ENCODE measurements around the gene WDR73.

Gene WDR73

DNA sequence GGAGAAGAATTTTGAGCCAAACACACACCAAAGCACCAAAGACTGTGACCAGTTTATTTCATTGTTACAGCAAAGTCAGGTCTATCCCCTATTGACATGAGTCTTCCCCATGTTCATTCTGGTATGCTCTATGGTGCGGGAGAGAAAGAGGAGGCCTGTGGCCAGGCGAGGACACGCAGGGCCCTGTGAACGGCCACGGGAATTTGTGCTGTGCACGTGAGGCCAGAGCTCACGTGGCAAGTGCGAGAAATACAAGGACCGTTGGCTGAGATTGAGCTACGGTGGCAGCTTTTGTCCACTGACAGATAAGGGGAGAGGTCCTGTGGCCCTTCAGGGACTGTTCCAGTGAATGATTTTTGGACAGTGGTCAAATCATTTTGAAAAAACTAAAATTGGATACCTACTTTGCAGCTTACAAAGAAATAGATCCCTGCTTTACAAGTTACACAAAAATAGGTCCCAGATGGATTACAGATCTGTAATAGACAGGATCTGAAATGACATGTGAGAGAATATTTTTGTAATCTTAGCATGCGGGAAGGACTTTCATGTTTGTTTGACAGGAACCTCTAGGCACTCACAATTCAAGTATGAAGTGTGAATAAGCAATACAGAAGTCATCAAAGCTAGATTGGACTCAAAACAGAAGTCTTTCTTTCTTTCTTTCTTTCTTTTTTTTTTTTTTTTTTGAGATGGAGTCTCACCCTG is 44.1 kb downstream of the WDR73 start:
- DNase-seq: no peak

DNA sequence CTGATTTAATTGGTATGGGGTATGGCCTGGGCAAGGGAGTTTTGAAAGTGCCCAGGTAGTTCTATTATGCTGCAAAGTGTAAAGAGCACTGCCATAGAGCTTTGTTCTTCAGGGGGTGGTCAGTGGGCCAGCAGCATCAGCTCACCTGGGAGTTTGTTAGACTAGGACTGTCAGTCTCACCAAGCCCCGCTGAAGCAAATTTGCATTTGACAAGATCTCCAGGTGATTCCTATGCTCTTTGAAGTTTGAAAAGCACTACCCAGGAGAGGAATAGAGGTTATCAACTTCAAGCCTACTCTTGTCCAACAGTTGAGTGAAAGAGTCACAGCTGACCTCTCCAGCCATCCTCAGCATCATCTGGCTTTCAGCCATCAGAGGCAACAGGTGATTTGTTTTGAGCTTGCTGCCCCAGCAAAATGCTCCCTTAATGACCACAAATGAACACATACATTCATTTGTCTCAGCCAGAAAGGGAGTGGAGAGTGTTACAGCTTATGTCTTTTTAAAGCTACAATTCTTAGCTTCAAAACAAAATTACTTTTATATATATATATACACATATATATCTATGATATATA is 45.3 kb downstream of the WDR73 start:
- no peak for DNase-seq

DNA sequence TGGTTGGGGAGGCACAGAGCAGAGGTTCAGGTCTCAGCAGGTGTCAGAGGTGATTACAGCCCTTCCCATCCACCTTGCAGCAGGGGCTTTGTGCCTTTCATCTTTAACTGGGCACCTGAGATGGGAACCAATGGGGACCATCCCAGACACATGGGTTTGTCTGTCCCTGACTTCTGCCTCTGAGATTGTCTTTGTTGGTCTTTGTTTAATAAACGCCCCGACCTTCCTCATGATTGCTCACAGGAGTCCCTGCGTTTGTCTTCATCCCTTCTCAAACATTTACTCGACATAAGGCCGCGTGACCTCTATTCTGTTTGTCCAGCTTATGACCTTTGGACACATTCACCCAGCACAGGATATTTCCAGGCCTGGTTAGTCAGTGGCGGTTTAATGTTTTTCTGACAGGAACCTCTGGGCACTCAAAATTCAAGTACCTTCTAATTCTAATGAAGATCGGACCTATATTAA is 47.4 kb downstream of the WDR73 start:
- DNase-seq: no peak

DNA sequence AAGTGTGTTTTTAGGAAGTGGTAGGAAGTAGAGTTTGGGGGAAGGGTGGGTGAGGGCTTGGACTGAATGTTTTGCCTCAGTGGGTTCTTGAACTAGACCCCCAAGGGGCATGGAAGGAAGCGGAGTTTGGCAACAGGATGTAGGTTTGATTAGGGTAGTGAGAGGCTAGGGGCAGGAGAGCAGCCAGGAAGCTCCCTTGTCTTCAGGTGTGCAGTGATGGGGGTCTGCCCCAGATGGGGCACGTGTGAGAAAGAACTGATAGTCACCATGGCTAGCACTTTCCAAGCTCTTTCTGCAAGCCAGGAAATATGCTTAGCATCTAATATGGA is 48.6 kb downstream of the WDR73 start:
- DNase-seq: no peak

DNA sequence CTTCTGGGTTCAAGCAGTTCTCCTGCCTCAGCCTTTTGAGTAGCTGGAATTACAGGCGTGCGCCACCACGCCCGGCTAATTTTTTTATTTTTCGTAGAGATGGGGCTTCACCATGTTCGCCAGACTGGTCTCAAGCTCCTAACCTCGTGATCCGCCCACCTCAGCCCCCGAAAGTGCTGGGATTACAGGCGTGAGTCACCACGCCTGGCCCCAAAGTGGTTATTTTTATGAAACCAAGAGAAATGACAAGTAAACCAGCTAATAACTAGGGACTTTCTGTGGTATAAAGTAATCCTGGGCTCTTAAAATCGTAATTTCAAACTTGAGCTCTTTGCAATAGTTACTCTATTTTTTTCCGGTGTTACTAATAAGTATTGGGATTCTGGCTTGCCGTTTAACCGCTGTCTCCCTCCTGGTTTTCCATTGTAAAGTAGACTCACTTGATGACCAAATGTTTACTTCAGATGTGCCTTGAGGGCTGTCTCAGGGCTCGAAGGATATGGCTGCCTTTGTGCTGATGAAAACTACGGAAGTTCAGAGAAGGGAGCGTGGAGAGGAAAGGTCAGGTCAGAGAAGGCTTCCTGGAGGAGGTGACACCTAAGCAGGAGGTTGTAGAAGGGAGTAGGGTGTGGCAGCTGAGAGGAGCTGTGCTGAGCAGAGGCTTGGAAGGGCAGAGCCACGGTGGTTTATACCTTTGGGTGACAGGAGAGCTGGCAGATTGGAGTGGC is 49.1 kb downstream of the WDR73 start:
- no peak for DNase-seq

DNA sequence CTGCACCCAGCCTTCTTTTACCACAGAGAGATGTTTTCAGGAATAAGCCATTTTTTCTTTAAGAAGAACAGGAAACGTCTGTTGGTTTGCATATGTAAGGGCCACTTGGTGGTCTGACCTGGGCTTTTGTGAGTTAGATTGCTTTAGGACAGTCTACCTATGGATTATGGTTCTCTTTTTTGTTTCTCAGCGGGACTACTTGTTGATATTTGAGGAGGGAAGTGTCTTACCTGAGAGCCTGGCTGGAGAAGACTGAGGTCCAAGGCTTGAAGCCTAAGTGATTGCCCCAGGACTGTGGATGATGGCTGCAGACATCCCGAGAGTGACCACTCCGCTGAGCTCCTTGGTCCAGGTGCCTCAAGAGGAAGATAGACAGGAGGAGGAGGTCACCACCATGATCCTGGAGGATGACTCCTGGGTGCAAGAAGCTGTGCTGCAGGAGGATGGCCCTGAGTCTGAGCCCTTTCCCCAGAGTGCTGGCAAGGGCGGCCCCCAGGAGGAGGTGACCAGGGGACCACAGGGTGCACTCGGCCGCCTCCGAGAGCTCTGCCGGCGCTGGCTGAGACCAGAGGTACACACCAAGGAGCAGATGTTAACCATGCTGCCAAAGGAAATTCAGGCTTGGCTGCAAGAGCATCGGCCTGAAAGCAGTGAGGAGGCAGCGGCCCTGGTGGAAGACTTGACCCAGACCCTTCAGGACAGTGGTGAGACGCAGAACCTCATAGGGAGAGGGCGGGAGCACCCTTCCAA is 50.3 kb downstream of the WDR73 start:
- DNase-seq: no peak

DNA sequence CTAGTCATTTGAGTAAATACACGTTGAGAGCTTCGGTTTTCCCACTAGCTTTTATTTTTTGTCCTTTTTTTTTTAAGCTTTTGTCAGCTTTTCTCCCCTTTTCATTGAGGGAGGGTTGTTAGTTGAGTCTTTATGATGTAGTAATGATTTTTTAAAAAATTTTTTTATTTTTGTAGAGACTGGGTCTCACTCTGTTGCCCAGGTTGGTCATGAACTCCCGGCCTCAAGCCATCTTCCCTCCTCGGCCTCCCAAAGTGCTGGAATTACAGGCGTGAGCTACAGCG is 52.6 kb downstream of the WDR73 start:
- DNase-seq: no peak

DNA sequence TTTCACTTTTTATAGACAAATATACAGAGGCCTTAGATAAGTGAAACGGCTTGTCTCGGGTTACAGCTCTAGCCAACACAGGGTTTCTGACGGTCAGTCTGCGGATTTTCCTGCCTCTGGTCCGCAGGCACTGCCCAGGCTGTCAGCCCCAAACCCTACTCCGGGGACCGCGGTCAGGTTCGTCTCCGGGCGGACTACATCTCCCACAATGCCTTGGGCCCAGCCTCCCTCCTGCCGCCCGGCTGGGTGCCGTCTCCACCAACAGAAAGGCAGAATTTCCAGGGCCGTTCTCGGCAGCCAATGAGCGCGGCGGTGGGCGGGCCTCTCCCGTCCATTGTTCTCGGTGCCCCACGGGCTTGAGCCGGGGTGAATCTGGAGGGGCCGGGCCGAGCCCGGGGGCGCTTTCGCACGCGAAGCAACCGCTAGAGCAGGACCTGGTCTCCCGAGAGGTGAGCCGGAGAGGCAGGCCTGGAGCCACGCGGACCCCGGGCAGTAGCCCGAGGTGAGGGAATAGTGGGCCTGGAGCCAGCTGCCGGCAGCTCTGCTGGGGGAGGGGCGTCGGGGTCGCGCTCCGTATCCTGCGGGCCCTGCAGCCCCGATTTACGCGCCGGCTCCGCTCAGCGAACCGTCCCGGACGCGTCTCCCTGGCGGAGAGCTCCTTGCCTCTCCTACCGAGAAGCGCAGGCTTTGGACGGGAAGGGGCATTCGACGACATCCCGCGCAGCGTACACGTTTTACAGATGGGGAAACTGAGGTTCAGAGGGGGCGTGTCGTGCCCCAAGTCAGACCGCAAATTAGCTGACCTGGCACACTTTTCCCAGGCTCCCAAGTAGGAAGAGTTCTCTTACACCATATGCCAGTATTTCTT is 53.2 kb downstream of the WDR73 start, which contains the start of gene ZSCAN2:
TSS of gene ZSCAN2 (plus strand) at position 323 of the 868 bp plus-strand sequence. CDS start 2,919 bp downstream, outside the sequence.
- peak; percentile 89 for DNase-seq

DNA sequence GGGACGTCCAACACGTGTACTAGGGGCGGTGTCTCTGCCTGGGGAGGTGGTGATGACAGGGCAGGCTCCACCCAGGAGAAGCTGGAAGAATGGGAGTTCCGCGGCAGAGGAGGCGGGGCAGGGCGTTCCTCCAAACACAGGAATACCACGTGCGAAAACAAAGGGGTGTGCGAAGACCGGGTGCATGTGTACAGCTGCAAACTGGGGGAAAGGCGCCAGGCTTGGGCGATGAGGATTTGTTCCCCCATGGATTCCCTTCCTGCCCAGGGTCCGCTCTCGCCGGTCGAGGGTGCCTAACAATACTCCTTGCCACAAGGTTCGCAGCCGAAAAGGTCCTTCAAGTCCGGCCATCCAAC is 53.8 kb downstream of the WDR73 start:
- peak; percentile 68 for DNase-seq

DNA sequence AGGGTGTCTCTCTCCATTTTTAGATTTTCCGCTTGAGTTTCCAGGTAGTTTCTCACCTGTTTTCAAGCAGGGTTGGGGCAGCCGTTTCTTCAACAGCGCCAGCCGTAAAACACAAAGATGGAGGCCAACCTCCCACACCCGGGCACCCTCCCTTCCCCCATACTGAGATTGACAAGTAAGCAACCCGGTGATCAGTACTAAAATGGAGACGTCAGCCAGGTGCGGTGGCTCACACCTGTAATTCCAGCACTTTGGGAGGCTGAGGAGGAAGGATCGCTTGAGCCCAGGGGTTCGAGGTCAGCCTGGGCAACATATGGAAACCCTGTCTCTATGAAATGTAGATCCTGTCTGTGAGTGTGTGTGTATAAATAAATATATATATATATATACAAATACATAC is 54.2 kb downstream of the WDR73 start:
- DNase-seq: no peak

DNA sequence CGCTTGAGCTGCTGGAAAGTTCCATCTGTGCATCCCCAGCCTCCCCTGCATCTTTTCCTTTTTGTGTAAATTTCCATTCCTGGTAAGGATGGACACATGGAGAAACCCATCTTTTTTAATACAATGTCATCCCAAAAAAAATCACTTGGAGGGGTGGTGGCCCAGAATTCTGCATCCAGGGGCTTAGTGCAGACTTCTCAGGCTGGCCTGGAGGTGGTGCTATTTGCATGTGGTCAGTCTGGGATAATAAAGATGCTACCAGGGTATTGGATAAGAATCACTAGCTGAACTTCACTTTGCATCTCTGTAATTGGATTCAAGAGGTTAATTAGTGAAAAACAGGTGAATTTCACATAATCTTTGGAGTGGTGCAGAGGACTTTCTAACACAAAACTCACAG is 55.1 kb downstream of the WDR73 start:
- peak; percentile 6 for DNase-seq

DNA sequence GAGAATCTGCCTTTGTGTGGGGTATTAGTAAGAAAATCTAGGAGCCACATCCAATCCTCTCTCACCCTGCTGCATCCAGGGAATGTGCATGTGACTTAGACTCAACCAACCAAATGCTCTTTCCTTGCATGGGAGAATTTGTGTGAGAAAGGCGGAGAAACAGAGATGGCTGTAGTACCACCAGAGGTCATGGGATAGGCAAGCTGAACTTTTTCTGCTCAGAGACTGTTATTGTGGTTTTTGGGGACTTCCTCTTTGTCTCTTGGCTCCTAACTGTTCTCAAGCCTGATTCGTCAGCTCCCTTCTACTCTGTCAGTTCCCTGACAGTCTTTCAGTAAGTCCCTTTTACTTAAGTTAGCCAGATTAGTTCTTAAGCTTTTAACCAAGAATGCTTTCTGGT is 55.8 kb downstream of the WDR73 start:
- peak; percentile 36 for DNase-seq

DNA sequence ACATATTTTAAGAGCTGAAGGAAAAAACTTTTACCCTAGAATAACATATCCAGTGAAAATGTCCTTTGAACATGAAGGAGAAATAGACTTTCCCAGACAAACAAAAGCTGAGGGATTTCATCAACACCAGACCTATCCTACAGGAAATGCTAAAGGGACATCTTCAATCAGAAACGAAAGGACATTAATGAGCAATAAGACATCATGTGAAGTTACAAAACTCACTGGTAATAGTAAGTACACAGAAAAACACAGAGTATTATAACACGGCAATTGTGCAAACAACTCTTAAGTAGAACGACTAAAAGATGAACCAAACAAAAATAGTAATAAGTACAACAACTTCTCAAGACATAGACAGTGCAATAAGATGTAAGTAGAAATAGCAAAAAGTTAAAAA is 56.8 kb downstream of the WDR73 start:
- DNase-seq: no peak

DNA sequence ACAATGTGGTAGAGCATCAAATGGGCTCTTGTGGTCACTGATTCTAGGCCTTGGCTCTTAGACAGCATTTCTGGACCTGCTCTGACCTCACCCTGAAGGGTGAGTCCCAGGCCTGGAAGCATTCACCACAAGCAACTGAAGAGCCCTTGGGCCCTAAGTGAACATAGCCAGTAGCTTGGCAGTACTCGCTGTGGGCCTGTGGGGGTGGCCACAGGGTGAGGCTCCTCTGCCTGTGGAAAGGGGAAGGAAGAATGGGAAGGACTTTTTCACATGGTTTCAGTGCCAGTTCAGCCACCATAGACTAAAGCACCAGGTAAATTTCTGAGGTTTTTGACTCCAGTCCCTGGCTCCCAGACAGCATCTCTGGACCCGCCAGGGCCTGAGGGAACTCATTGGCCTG is 58.4 kb downstream of the WDR73 start:
- DNase-seq: peak; percentile 15

DNA sequence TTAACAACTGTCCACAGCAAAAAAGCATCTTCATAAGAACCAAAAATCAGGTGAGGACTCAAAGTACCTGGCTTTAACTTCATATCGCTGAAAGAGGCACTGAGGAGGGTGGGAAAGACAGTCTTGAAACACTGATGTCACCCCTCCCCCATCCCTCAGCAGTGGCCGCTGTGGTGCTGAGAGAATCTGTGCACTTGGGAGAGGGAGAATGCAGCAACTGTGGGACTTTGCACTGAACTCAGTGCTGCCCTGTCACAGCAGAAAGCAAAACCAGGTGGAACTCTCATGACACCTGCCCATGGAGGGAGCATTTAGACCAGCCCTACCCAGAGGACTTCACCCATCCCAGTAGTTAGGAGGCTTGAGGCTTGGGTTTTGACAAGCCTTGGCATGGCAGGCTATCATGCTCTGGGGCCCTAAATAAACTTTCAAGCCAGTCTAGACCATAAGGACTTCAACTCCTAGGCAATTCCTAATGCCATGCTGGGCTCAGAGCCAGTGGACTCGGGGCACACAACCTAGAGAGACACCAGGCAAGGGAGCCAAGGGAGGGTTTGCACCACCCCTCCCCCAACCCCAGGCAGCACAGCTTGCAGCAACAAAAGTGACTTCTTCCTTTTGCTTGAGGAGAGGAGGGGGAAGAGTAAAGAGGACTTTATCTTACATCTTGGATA is 59.3 kb downstream of the WDR73 start:
- DNase-seq: no peak

DNA sequence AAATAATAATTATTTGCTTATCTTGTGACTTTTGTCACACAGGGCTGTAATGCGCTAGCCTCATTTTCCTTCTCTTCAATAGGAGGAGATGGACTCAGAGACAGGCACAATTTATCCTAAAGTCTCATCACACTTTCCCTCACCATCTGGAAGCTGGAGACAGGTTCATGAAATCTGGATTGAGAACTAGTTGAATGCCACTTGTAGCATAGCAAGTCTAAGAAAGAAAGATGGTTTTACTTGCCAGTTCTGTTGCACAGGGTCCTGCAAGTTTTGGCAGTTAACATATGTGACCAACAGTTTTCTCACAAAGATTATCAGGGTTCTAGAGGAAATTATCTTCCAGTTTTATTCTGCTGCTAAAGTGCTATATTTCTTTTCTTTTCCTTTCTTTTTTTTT is 62.3 kb downstream of the WDR73 start:
- DNase-seq: no peak

DNA sequence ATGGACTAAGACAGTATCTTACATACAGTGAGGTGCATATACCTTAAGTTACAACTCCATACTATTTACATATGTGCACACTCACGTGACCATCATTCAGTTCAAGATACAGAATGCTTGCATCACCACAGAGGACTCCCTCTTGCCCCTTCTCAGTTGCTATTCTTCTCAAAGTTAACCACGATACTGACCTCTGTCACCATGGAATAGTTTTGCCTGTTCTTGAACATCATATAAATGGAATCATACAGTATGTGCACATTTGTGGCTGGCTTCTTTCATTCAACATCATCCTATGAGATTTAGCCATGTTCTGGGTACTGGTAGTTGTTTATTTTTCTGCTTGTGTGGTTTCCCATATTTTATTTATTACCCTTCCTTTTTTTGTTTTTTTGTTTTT is 63.7 kb downstream of the WDR73 start:
- no peak for DNase-seq
